Measurements from ENCODE around the gene ELFN2. TPM values are rescaled to one million over a fixed set of nuclear protein-coding genes. Genes with fewer than 3 reads are reported as not detected.

The ELFN2 gene
- total RNA-seq, 1 experiment from 2014 or later: not detected

DNA sequence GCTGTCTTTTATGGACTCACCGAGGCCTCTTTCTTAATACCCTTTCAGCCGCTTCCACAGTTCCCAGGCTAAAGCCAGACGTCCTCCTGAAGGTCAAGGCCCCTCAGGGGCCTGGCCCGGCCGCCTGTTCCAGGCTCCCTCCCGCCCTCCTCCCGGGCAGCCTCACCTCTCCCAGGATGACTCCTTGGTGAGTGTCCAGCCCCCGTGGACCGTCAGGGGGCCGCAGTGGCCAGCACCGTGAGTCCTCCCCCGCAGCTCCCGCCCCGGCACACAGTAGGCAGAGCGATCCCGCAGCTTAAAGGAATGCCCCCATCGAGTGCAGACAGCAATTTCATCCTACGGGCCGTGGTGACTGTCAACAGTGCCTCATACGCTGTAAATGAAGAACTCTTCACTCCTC lies 32.9 kb downstream of the ELFN2 start:
- in situ Hi-C loops (cut with HindIII; ENCODE audit: low sequenced_read_pairs): loop anchor here (10.0 kb wide), 1 partner anchor 70 kb away; no protein-coding TSS in a partner anchor
- DNase-seq (ENCODE audit: low spot score): no peak

DNA sequence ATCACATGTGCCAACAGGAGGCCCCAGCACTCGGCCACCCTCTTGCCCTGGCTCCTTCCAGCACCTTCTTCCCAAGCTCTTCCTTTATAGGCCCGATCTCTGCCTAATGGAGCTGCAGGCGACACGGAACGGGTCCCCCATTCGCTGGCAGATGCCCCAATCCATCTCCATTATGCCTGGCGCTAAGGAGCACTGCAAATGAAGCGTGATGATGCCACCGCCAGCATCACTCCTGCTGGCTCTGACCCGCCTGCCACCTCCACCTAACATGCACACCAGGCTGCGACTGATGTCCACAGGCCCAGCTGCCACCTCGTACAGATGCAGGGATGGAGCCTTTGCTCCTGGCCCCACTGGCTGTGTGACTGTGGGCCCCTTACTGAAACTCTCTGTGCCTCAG lies 33.5 kb downstream of the ELFN2 start:
- in situ Hi-C loops (cut with HindIII; ENCODE audit: low sequenced_read_pairs): loop anchor here (10.0 kb wide), 1 partner anchor 69 kb away; no protein-coding TSS in a partner anchor
- no peak for DNase-seq (ENCODE audit: low spot score)

DNA sequence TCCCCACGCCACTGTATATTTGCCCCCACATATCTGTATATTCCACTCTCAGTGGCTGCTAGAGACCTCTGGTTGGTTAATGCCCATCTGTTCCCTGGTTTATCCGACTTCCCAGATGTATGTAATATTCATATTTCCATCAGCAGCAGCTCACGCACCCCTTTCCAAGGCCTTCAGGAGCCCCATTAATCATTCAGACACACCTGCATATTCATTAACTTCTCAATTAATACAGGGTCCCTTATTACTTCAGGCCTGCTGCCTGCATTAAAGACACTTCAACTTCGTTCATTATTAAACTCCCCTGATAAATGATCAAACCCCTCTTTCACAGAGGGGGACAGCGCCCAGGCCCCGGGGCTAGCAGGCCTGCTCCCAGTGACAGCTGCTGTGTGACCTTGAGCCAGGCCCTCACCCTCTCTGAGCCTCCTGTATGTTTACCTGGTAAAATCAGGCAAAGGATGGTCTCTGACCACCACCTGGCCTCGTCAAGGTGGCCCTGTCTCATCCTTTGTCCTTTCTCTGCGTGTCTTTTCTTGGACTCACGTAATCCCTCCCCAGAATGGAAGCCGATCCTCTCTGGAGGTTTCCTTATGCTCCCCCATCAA lies 34.5 kb downstream of the ELFN2 start:
- DNase-seq (ENCODE audit: low spot score): no peak
- in situ Hi-C loops (cut with HindIII; ENCODE audit: low sequenced_read_pairs): loop anchor here (10.0 kb wide), 1 partner anchor 68 kb away; no protein-coding TSS in a partner anchor

DNA sequence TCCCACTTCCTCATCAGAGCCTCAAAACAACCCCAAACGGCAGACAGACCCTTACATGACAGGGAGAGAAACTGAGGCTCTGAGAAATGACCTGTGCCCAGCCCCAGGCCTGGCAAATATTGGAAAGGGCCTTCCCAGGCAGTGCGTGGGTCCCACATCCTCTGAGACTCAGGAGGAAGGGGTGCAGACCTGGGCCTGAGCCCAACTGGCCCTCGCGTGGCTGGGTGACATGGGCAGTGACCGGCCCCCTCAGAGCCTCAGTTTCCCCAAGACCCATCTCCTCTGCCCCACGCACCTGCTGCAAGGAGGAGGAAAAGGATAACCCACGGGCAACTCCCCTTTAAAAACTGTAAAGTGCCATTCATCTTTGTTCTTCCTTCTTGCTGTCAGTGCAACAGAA lies 35.6 kb downstream of the ELFN2 start:
- DNase-seq (ENCODE audit: low spot score): no peak
- in situ Hi-C loops (cut with HindIII; ENCODE audit: low sequenced_read_pairs): loop anchor here (10.0 kb wide), 1 partner anchor 67 kb away; no protein-coding TSS in a partner anchor

DNA sequence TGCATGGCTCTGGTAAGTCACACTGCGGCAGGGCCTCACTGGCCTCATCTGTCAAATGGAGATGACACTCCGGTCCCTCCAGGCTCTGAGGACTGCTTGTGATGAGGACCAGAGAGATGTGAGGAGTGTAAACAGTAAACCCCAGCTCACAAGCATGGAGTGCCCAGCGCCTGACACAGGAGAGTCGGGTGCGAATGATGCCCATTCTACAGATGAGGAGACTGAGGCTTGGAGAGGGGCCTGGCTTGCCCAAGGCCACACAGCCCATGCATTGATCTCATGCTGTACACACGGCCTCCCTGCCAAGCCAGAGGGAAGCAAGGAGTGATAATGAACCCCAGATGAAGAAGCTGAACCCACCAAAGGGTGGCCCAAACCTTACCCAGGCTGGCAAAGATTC lies 37.2 kb downstream of the ELFN2 start:
- no peak for DNase-seq (ENCODE audit: low spot score)
- in situ Hi-C loops (cut with HindIII; ENCODE audit: low sequenced_read_pairs): loop anchor here (10.0 kb wide), 1 partner anchor 65 kb away; no protein-coding TSS in a partner anchor

DNA sequence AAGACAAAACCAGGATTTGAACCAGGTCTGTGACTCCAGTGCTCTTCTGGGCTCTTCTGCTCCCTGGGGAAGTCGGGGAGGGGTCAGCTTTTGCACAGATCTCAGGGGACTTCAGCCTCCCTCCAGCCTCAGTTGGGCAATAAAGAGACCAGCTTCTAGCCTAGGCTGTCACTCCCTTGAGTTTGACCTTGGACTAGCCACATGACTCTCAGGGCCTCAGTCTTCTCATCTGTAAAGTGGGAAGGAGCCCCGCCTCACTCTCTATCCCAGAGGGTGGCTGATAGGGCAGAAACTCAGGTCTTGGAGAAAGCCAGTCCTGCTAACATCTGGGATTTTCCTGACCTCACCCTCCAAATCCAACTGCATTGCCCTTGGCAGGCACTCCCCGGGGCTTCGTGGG lies 38.7 kb downstream of the ELFN2 start:
- DNase-seq (ENCODE audit: low spot score): no peak
- in situ Hi-C loops (cut with HindIII; ENCODE audit: low sequenced_read_pairs): no loop called here

DNA sequence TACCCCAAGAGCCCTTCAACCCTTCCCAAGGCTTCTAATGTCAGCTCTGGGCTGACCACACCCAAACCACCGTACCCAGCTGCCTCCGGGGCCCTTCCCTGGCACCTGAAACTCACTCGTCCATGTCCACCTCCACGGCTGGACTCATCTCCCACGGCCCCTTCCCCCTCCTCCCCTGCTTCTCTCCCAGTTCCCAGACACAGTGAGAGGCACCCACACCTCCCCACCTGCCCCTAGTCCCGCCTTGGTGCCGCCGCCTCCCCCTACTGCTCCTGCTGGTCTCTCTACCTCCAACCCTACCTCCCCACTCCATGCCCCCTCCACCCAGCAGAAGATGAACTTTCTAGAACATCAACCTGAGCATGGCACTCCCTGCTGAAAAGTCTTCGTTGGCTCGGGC lies 39.5 kb downstream of the ELFN2 start:
- in situ Hi-C loops (cut with HindIII; ENCODE audit: low sequenced_read_pairs): no loop called here
- DNase-seq (ENCODE audit: low spot score): no peak

DNA sequence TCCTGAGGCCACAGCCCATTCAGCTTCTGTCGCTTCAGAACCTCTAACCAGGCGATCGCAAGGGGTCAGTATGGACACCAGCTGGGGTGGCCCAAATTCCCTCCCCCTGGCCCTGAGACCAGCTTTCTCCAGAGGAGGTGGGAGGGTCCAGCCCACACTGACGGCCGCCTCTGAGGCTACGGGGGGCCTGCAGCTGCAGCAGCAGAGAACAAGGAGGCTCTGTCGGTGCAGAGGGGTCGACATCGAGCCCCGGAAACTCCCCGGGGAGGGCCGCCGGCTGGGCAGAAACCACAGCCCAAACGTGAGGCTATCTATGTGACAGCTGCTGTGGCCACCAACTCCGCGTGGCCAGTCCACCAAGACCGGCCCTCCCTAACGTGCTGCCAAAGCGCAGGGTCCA lies 40.8 kb downstream of the ELFN2 start:
- DNase-seq (ENCODE audit: low spot score): no peak

DNA sequence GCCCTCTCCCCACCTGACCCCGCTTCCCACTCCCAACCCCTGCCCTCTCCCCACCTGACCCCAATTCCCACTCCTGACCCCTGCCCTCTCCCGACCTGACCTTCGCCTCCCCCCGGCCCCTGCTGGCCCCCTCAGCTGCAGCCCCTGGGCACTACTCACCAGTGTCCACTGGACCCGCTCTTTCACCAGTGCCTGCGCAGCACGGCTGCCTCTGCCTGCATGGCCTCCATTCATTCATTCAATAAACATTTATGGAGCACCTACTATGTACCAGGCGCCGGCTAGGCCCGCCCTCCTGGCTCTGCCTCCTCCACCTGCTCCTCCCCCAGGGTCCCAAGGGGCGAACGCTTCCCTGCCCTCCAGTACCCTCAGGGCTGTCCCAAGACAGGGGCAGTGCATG lies 42.6 kb downstream of the ELFN2 start:
- in situ Hi-C loops (cut with HindIII; ENCODE audit: low sequenced_read_pairs): no loop called here
- no peak for DNase-seq (ENCODE audit: low spot score)

More for the DNA sequence above, 40.8 kb downstream of the ELFN2 start:
- in situ Hi-C loops (cut with HindIII; ENCODE audit: low sequenced_read_pairs): no loop called here

DNA sequence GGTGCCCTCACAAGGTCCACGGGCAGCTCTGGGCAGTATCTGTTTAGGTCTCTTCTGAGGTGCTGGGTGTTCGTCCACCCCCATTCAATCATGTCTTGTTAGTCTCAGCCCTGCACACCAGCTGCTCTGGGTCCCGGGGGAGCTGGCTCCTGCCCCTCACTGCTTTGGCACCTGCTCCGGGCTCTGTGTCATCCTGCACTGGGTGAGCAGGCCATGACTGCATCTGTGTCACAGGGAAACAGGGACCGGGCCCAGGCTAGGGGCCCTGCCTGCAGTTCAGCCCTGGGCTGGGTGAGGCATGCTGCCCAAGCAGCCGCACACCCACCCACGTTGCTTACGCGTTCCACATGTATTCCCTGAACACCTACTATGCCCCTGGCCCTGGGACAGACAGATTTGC lies 43.9 kb downstream of the ELFN2 start:
- no peak for DNase-seq (ENCODE audit: low spot score)
- in situ Hi-C loops (cut with HindIII; ENCODE audit: low sequenced_read_pairs): no loop called here

DNA sequence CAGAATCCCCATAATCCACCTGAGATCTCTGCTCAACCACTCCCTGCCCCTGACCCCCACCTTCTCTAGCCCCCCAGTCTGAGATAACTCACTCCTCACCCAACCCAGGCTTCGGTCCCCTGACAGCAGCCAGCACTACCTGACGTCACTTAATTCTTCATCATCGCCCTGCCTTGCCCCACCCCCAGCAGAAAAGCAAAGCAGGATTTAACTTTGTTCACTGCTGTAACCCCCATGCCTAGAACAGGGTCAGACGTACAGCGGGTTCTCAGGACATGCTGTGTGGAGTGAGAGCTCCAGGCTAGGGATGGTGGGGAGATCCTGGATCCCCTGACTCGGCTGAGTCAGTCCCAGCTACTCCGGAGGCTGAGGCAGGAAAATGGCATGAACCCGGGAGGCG lies 45.8 kb downstream of the ELFN2 start:
- in situ Hi-C loops (cut with HindIII; ENCODE audit: low sequenced_read_pairs): no loop called here

DNA sequence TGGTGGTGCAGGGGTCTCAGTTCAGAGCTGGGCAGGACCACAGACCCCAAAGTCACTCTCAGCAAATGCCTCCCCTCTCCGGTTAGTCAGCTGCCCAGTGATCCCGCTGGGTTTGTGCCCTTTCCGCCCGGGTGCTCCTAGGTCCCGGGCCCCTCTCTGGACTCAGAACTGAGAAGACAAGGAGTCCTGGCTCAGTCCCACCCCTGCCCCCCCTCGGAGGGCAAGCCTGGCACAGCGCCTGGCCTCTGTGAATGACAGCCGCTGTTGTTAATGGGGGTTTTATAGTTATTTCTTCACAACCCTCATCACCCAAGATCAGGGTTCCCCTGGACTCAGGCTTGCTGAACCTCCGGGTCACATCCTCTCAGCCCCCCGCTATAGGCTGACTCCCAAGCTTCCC lies 47.6 kb downstream of the ELFN2 start:
- DNase-seq (ENCODE audit: low spot score): no peak
- in situ Hi-C loops (cut with HindIII; ENCODE audit: low sequenced_read_pairs): no loop called here

More for the DNA sequence above, 45.8 kb downstream of the ELFN2 start:
- no peak for DNase-seq (ENCODE audit: low spot score)

DNA sequence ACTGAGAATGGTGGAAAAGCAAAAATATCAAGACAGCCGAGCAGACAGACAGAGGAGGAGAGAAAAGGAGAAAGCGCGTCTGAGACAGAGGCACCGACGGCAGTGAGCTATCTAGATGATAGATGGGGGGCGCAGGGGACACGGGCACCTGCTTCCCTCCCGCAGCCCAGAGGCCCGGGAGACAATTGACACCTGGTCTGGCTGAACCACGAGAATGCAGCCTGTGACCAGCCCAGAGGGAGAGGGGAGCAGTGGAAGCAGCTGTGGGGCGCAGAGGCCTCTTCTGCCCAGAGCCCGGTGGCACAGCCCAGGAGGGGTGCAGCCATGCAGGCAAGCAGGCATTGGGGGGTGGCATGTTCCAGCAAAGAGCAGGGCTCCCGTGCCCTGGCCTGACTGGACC lies 48.2 kb downstream of the ELFN2 start:
- in situ Hi-C loops (cut with HindIII; ENCODE audit: low sequenced_read_pairs): no loop called here
- DNase-seq (ENCODE audit: low spot score): no peak

DNA sequence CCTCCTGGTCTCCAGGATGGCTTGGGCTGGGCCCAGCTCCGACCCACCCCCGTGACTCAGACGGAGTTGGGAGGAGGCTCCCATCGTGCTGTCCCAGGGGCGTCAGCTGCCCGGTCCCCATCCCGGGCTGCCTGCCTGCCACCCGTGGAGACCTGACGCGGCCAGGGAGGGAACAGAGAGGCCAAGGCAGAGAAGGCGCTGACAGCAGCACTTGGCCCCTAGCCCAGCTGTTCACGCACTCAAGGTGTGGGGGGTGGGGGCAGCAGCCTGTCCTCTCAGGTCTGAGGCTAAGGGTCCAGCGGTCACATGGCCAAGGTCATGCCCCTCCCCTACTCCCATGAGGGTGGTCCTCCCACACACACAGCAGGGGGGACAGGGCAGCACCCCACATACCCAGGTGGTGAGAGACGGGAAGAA lies 48.6 kb downstream of the ELFN2 start:
- in situ Hi-C loops (cut with HindIII; ENCODE audit: low sequenced_read_pairs): no loop called here
- DNase-seq (ENCODE audit: low spot score): no peak

DNA sequence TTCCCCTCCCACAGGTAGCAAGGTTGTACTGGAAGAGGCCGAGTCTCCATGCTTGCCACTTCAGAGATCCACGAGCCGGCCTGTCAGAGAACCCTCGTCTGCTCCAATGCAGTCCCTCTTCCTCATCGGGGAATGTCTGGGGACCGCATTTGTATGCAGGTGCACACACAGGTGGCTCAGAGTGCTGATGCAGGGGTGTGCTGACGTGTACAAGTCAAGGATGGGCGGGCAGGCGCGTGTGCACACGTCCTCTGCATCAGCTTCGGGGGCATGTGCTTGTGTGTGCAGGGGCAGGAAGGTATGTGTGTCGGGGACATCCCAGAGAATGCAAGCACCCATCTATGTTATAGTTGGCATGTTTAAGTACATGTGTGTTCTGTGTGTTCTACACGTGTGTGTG lies 49.4 kb downstream of the ELFN2 start:
- in situ Hi-C loops (cut with HindIII; ENCODE audit: low sequenced_read_pairs): no loop called here
- no peak for DNase-seq (ENCODE audit: low spot score)

DNA sequence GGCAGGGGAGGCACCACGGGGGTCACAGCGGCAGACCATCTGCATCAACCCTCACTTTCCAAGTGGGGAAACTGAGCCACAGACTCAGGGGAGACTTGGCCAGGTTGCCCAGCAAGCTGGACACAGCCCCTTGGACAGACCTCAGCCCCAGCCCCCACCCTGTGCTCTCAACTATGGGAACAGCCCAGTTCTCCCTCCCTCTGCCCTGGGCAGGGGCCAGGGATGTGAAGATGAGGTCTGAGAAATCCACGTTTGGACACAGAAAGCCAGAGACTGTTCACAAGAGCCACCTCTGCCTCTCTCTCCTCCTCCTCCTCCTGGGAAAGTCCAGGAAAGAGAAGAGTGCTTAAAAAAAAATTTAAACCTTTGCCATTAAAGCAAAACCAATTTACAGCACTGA lies 50.1 kb downstream of the ELFN2 start:
- in situ Hi-C loops (cut with HindIII; ENCODE audit: low sequenced_read_pairs): no loop called here

DNA sequence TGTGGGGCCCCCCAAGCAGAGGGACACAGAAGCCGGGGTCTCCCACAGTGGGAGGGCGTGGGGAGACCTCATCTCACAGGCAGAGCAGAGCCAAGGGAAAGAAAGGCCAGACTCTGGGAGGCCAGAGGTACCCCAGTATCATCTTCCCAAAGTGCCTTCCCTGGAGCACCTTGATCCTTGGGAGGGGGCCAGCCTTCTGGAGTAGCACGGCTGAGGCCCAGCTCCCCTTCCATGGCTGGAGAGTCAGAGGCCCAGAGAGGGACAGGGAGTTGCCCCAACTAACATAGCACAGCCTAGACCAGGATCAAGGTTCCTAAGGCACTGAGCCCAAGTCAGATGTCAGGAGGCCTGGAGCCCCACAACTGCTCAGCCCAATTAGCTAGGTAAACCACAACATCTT lies 50.6 kb downstream of the ELFN2 start:
- no peak for DNase-seq (ENCODE audit: low spot score)
- in situ Hi-C loops (cut with HindIII; ENCODE audit: low sequenced_read_pairs): no loop called here

More for the DNA sequence above, 50.1 kb downstream of the ELFN2 start:
- no peak for DNase-seq (ENCODE audit: low spot score)

DNA sequence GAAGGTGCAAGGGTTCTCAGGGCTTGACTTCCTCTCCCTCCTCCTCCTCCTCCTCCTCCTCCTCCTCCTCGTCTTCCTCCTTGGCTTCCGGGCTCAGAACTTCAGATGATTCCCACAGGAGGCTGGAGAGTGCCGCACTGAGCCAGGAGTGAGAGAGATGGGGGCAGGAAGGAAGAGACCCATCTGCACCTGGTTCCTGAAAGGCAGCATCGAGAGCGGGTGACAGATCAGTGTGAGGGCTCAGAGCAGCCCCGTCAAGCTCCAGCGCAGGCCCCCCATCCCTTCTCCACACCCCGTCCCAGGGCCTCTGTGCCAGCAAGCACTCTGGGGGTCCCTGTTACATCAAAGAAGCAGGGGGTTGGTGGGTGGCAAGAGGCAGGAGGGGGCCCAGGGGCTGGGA lies 51.5 kb downstream of the ELFN2 start:
- in situ Hi-C loops (cut with HindIII; ENCODE audit: low sequenced_read_pairs): no loop called here
- DNase-seq (ENCODE audit: low spot score): no peak

DNA sequence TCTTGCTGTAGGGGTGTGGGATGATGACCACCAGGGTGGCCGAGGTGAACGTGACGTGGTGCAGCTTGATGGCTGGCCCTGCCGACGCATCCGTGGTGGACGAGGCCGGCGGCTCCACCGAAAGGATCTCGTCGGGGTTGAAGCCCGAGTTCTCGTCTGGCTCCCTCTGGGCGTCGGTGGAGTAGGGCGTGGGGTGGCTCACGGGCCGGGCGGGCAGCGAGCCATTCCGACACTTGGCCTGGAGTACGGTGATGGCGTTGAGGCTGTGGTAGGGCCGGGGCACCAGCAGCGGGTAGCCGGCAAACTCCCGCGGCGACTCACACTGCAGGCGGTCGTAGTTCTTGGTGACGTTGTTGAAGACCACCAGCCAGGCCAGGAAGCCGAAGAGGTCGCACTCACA lies 52.7 kb downstream of the ELFN2 start:
- in situ Hi-C loops (cut with HindIII; ENCODE audit: low sequenced_read_pairs): no loop called here
- no peak for DNase-seq (ENCODE audit: low spot score)

DNA sequence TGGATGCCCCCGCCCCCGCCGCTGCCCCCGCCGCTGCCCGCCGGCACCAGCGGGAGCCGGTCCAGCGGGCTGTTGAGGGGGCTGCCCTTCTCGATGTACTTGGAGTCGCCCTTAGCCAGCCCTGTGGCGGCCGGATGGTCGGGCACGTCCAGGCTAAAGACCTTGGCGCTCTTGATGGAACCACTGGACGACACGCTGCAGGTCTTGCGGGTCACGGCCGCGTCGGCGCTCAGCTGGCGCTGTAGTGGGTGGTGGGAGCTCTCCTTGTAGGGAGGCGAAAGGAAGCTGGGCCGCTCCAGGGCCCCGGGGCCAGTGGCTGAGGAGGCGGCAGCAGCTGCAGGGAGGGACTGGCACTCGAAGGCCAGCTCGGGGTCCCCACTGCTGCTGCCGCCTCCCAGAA lies 53.8 kb downstream of the ELFN2 start:
- in situ Hi-C loops (cut with HindIII; ENCODE audit: low sequenced_read_pairs): no loop called here
- no peak for DNase-seq (ENCODE audit: low spot score)

DNA sequence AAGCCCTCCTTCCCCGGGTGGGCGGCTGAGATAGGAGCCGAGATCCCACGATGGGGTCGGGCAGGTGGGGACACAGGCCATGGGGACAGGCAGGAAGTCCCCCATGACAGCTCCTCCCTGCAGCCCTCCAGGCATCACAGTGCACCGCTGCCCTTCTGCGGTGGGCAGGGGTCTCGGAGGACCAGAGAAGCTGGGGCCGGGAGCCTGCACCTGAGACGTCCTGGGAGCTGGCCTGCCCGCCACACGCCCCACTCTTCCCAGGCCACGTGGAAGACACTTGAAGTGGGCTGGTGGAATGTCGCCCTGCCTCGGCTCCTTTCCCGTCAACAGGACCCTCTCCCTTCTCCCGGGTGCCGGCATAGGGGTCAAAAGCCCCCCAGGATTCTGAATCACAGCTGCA lies 55.4 kb downstream of the ELFN2 start:
- in situ Hi-C loops (cut with HindIII; ENCODE audit: low sequenced_read_pairs): no loop called here

More for the DNA sequence above, 55.4 kb downstream of the ELFN2 start:
- DNase-seq (ENCODE audit: low spot score): no peak

Data from G401 (cell line).